HEK293 (cell line): ENCODE results near the gene KRI1.
A peak's percentile ranks its signal among the peaks of the same experiment; 100 is the strongest.

ENCODE experiments used
- CTCF ChIP-seq: fragments of 450-650 bp; formaldehyde crosslinking; IDR thresholded peaks from 2 replicates; pipeline ENCODE4 v1.5.1; 2016; ENCODE audit warnings: missing biosample characterization, missing genetic modification characterization
- SCRT2 ChIP-seq: fragments of 450-650 bp; formaldehyde crosslinking; IDR thresholded peaks from 2 replicates; pipeline ENCODE4 v1.5.1; 2016; ENCODE audit warnings: missing biosample characterization, missing genetic modification characterization
- ZNF223 ChIP-seq: fragments of 450-650 bp; formaldehyde crosslinking; IDR thresholded peaks from 2 replicates; pipeline ENCODE4 v1.5.1; 2016; ENCODE audit warnings: missing biosample characterization, missing genetic modification characterization
- ZNF292 ChIP-seq: fragments of 450-650 bp; formaldehyde crosslinking; IDR thresholded peaks from 2 replicates; pipeline ENCODE4 v1.5.1; 2016; ENCODE audit warnings: low read depth, missing biosample characterization, missing genetic modification characterization, borderline replicate concordance
- TF ChIP-seq, protein P1 (sequence below): fragments of 450-650 bp; formaldehyde crosslinking; IDR thresholded peaks from 2 replicates; pipeline ENCODE4 v1.5.1; 2016; ENCODE audit warnings: missing biosample characterization, missing genetic modification characterization, borderline replicate concordance
- TF ChIP-seq, protein P2 (sequence below): fragments of 450-650 bp; formaldehyde crosslinking; IDR thresholded peaks from 2 replicates; pipeline ENCODE4 v1.5.1; 2016; ENCODE audit warnings: missing biosample characterization, missing genetic modification characterization

DNA sequence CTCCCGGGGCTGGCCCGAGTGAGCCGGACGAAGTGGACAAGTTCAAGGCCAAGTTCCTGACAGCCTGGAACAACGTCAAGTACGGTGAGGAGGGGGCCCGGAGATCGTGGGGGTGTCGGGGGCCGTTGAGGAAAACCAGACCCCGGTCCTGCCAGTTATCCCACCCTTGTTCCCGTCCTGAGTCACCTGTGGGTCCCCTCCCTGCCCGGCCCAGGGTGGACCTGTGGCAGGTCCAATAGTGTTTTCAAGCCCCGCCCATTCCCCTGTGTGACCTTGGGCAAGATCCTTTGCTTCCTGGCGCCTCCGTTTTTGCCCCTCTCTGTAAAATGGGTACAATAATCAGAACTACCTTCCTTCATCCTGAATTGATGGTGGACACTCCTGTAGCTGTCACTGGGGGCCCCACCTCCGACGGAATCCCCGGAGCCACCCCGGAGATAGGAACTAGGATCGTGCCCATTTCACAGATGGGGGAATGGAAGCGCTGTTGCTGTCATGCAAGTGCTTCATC lies 21.5 kb downstream of the KRI1 start:
- TF ChIP-seq CTCF (tag by site-specific recombination) (no peak), ZNF292 (tag by site-specific recombination) (no peak), SCRT2 (tag by site-specific recombination) (peak; percentile 61), ZNF223 (no peak)
- TF ChIP-seq, protein P1, sequence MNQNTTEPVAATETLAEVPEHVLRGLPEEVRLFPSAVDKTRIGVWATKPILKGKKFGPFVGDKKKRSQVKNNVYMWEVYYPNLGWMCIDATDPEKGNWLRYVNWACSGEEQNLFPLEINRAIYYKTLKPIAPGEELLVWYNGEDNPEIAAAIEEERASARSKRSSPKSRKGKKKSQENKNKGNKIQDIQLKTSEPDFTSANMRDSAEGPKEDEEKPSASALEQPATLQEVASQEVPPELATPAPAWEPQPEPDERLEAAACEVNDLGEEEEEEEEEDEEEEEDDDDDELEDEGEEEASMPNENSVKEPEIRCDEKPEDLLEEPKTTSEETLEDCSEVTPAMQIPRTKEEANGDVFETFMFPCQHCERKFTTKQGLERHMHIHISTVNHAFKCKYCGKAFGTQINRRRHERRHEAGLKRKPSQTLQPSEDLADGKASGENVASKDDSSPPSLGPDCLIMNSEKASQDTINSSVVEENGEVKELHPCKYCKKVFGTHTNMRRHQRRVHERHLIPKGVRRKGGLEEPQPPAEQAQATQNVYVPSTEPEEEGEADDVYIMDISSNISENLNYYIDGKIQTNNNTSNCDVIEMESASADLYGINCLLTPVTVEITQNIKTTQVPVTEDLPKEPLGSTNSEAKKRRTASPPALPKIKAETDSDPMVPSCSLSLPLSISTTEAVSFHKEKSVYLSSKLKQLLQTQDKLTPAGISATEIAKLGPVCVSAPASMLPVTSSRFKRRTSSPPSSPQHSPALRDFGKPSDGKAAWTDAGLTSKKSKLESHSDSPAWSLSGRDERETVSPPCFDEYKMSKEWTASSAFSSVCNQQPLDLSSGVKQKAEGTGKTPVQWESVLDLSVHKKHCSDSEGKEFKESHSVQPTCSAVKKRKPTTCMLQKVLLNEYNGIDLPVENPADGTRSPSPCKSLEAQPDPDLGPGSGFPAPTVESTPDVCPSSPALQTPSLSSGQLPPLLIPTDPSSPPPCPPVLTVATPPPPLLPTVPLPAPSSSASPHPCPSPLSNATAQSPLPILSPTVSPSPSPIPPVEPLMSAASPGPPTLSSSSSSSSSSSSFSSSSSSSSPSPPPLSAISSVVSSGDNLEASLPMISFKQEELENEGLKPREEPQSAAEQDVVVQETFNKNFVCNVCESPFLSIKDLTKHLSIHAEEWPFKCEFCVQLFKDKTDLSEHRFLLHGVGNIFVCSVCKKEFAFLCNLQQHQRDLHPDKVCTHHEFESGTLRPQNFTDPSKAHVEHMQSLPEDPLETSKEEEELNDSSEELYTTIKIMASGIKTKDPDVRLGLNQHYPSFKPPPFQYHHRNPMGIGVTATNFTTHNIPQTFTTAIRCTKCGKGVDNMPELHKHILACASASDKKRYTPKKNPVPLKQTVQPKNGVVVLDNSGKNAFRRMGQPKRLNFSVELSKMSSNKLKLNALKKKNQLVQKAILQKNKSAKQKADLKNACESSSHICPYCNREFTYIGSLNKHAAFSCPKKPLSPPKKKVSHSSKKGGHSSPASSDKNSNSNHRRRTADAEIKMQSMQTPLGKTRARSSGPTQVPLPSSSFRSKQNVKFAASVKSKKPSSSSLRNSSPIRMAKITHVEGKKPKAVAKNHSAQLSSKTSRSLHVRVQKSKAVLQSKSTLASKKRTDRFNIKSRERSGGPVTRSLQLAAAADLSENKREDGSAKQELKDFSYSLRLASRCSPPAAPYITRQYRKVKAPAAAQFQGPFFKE: no peak
- TF ChIP-seq, protein P2, sequence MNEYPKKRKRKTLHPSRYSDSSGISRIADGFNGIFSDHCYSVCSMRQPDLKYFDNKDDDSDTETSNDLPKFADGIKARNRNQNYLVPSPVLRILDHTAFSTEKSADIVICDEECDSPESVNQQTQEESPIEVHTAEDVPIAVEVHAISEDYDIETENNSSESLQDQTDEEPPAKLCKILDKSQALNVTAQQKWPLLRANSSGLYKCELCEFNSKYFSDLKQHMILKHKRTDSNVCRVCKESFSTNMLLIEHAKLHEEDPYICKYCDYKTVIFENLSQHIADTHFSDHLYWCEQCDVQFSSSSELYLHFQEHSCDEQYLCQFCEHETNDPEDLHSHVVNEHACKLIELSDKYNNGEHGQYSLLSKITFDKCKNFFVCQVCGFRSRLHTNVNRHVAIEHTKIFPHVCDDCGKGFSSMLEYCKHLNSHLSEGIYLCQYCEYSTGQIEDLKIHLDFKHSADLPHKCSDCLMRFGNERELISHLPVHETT (tag by site-specific recombination): 0 out of 2 replicates have a peak, but pooled peaks have one; percentile 37
